ENCODE data around the gene FAM20C.

GRCh38 chr7:217781-218180, 25.4 kb downstream of the FAM20C start:
- TF ChIP-seq POLR2A (IDR thresholded peaks at IDR 0.05) (no peak), POLR2AphosphoS5 (IDR thresholded peaks at IDR 0.05) (no peak)

Data from suprapubic skin (tissue), 4 donors.